ENCODE data around the gene CELA1.

Gene CELA1

GRCh38 chr12:51390891-51391282 lies 44.4 kb upstream of the CELA1 start:
- DNase-seq (ENCODE audit: extremely low spot score): no peak
- POLR2A ChIA-PET: no interaction called here
- TF ChIP-seq FOXA1 (IDR thresholded peaks at IDR 0.05): no peak
- peak; percentile 53; the same call in 1 of the 2 replicates for TF ChIP-seq HDGF (IDR thresholded peaks at IDR 0.05; ENCODE audit: borderline replicate concordance)
- TF ChIP-seq L3MBTL2 (conservative IDR thresholded peaks at IDR 0.05): peak; percentile 63
- no peak for TF ChIP-seq NFRKB (IDR thresholded peaks at IDR 0.05)
- CTCF ChIA-PET: interaction anchor here (1.4 kb wide), 1 partner anchor 19 kb away, joined by 4 read pairs; no protein-coding TSS in a partner anchor

- no peak for DNase-seq (ENCODE audit: extremely low spot score)
- ChIA-PET CTCF (interaction anchor here (1.3 to 1.4 kb wide), 2 partner anchors 14 to 19 kb away, joined by 4 to 6 read pairs; no protein-coding TSS in a partner anchor), POLR2A (no interaction called here)
- TF ChIP-seq L3MBTL2 (conservative IDR thresholded peaks at IDR 0.05) (no peak), SP1 (IDR thresholded peaks at IDR 0.05) (no peak), ARNT (IDR thresholded peaks at IDR 0.05) (no peak), FOXM1 (IDR thresholded peaks at IDR 0.05; ENCODE audit: borderline replicate concordance) (no peak), TARDBP (IDR thresholded peaks at IDR 0.05) (no peak), ZNF384 (IDR thresholded peaks at IDR 0.05) (no peak), ELF4 (IDR thresholded peaks at IDR 0.05) (no peak), FOXK2 (IDR thresholded peaks at IDR 0.05) (no peak), HDGF (IDR thresholded peaks at IDR 0.05; ENCODE audit: borderline replicate concordance) (no peak), FOXA1 (IDR thresholded peaks at IDR 0.05) (no peak), SUZ12 (IDR thresholded peaks at IDR 0.05) (no peak), BHLHE40 (IDR thresholded peaks at IDR 0.05; ENCODE audit: borderline replicate concordance) (no peak), LEF1 (IDR thresholded peaks at IDR 0.05; ENCODE audit: borderline replicate concordance) (no peak), CTBP1 (IDR thresholded peaks at IDR 0.05; ENCODE audit: borderline replicate concordance) (no peak), NFRKB (IDR thresholded peaks at IDR 0.05) (no peak)
- TF ChIP-seq, protein P1, sequence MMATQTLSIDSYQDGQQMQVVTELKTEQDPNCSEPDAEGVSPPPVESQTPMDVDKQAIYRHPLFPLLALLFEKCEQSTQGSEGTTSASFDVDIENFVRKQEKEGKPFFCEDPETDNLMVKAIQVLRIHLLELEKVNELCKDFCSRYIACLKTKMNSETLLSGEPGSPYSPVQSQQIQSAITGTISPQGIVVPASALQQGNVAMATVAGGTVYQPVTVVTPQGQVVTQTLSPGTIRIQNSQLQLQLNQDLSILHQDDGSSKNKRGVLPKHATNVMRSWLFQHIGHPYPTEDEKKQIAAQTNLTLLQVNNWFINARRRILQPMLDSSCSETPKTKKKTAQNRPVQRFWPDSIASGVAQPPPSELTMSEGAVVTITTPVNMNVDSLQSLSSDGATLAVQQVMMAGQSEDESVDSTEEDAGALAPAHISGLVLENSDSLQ (IDR thresholded peaks at IDR 0.05): no peak
Measured at GRCh38 chr12:51390457-51390856, 44.0 kb upstream of the CELA1 start.

- TF ChIP-seq ARNT (IDR thresholded peaks at IDR 0.05) (no peak), HDGF (IDR thresholded peaks at IDR 0.05; ENCODE audit: borderline replicate concordance) (no peak), TARDBP (IDR thresholded peaks at IDR 0.05) (no peak), FOXM1 (IDR thresholded peaks at IDR 0.05; ENCODE audit: borderline replicate concordance) (no peak), LEF1 (IDR thresholded peaks at IDR 0.05; ENCODE audit: borderline replicate concordance) (no peak), SP1 (IDR thresholded peaks at IDR 0.05) (no peak), SUZ12 (IDR thresholded peaks at IDR 0.05) (no peak), NFRKB (IDR thresholded peaks at IDR 0.05) (no peak), BHLHE40 (IDR thresholded peaks at IDR 0.05; ENCODE audit: borderline replicate concordance) (no peak), ELF4 (IDR thresholded peaks at IDR 0.05) (no peak), CTBP1 (IDR thresholded peaks at IDR 0.05; ENCODE audit: borderline replicate concordance) (peak; percentile 45; the same call in 1 of the 2 replicates), FOXA1 (IDR thresholded peaks at IDR 0.05) (no peak)
- TF ChIP-seq, protein P1 (IDR thresholded peaks at IDR 0.05): peak; percentile 83
- no peak for DNase-seq (ENCODE audit: extremely low spot score)
- ChIA-PET POLR2A (no interaction called here), CTCF (interaction anchor here (1.0 to 1.3 kb wide), 2 partner anchors 13 to 18 kb away, joined by 4 to 6 read pairs; no protein-coding TSS in a partner anchor)
Measured at GRCh38 chr12:51389302-51389999, 43.0 kb upstream of the CELA1 start.

DNA sequence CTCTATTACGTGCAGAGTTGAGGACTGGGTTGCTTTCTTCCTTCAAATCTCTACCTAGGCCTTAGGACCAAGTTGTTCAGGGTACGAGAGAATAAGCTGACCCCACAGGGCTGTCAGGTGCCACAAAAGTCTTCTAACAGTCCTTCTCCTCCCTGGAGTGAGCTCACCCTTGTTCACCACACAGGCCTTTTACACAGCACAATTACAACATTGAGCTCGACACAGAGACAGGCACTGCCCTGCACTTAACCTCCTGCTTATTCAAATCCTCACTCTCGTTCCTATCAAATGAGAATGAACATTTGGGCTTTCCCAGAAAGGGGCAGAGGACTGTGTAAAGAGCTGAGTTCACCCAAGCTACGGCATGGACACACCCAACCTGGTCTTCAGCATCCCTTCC lies 42.4 kb upstream of the CELA1 start:
- CTCF ChIA-PET: interaction anchor here (1.0 kb wide), 1 partner anchor 17 kb away, joined by 4 read pairs; no protein-coding TSS in a partner anchor
- TF ChIP-seq, protein P1 (IDR thresholded peaks at IDR 0.05): no peak
- no peak for TF ChIP-seq ZNF384 (IDR thresholded peaks at IDR 0.05)
- no peak for TF ChIP-seq L3MBTL2 (conservative IDR thresholded peaks at IDR 0.05)
- TF ChIP-seq BHLHE40 (IDR thresholded peaks at IDR 0.05; ENCODE audit: borderline replicate concordance): no peak
- TF ChIP-seq LEF1 (IDR thresholded peaks at IDR 0.05; ENCODE audit: borderline replicate concordance): no peak
- no peak for TF ChIP-seq SUZ12 (IDR thresholded peaks at IDR 0.05)
- no peak for TF ChIP-seq TARDBP (IDR thresholded peaks at IDR 0.05)
- no peak for TF ChIP-seq CTBP1 (IDR thresholded peaks at IDR 0.05; ENCODE audit: borderline replicate concordance)
- no peak for TF ChIP-seq ARNT (IDR thresholded peaks at IDR 0.05)
- TF ChIP-seq FOXK2 (IDR thresholded peaks at IDR 0.05): no peak
- TF ChIP-seq NFRKB (IDR thresholded peaks at IDR 0.05): no peak
- no peak for TF ChIP-seq ELF4 (IDR thresholded peaks at IDR 0.05)
- TF ChIP-seq HDGF (IDR thresholded peaks at IDR 0.05; ENCODE audit: borderline replicate concordance): no peak
- TF ChIP-seq SP1 (IDR thresholded peaks at IDR 0.05): no peak
- POLR2A ChIA-PET: no interaction called here
- DNase-seq (ENCODE audit: extremely low spot score): no peak

DNA sequence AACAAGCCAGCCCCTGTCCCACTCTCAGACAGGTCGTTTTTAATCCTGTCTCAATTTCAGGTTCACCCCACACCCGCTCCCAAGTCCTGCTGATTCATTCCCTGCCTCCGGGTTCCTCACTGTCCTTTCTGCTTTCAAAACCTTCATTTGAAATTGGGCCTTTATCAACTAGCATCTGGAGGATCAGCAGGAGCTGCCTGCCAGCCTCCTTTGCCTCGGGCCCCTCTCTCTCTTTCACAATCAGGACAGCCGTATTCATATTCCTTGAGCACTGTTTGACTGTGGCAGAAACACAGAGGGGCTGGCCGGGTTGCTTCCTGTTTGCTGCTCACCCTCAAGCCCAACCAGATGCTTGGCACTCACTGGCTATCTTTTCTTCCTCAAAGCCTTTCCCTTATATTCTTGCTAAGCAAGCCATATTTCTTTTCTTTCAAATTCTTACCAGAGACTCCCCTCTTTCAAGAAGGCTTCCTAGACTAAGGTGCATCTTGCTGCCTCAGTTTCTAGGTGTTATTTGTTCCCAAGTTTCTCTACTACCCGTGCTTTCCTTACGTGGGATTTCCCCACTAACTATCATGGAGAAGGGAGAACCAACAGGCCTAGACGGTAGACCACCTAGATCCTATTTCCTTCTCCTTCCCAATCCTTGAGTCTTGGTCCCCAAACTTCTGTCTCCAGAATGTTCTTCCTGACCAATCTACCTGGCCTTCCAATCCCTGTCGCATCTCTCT lies 41.8 kb upstream of the CELA1 start:
- no peak for TF ChIP-seq L3MBTL2 (conservative IDR thresholded peaks at IDR 0.05)
- TF ChIP-seq LEF1 (IDR thresholded peaks at IDR 0.05; ENCODE audit: borderline replicate concordance): no peak
- TF ChIP-seq TARDBP (IDR thresholded peaks at IDR 0.05): no peak
- TF ChIP-seq NFRKB (IDR thresholded peaks at IDR 0.05): no peak
- no peak for TF ChIP-seq ELF4 (IDR thresholded peaks at IDR 0.05)
- no peak for TF ChIP-seq SP1 (IDR thresholded peaks at IDR 0.05)
- no peak for TF ChIP-seq CTBP1 (IDR thresholded peaks at IDR 0.05; ENCODE audit: borderline replicate concordance)
- no peak for TF ChIP-seq FOXK2 (IDR thresholded peaks at IDR 0.05)
- no peak for TF ChIP-seq FOXA1 (IDR thresholded peaks at IDR 0.05)
- TF ChIP-seq, protein P1 (IDR thresholded peaks at IDR 0.05): no peak
- no peak for TF ChIP-seq FOXM1 (IDR thresholded peaks at IDR 0.05; ENCODE audit: borderline replicate concordance)
- TF ChIP-seq BHLHE40 (IDR thresholded peaks at IDR 0.05; ENCODE audit: borderline replicate concordance): no peak
- POLR2A ChIA-PET: no interaction called here
- CTCF ChIA-PET: interaction anchor here (1.0 kb wide), 1 partner anchor 17 kb away, joined by 4 read pairs; no protein-coding TSS in a partner anchor
- no peak for DNase-seq (ENCODE audit: extremely low spot score)

All from HEK293T (cell line).